ENCODE data around the gene CYB5D1.
A peak's percentile ranks its signal among the peaks of the same experiment; 100 is the strongest.

DNA sequence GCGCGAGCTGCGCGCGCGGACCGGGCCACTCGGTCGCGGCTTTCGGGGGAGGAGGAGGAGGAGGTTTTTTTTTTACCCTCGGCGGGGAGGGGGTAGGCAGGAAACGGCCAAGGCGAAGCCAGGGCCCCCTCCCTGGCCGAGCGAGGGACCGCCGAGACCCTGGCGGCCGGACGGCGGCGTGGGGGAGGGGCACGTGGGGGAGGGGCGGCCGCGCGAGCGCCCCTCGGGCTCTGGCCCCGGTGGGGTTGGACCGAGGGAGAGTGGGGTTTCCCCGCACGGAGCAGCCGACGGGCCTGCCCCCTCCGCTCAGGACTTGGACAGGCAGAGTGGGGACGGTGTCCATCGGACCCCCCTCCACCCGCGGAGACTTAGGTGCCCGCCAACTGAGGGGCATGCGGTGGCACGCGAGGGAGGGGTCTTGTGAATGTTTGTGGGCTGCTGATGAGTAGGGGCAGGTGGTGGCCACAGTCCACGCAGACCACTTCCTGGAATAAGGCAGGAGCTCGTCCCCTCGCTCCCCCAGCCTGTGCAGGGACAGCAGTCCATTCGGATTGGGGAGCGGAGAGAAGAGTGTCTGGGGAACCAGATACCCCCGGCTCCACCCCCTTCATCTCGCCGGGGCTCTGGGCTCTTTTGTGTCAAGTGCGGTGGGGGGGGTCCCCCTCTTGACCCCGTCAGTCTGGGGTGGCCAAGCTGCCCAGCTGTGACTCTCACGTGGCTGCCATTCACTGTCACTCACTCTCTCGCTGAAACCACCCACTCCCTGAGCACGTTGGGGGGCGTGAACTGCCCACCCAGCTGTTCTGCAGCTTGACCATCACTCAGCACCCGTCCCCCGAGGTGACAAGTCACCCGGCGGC is 27.8 kb downstream of the CYB5D1 start:
- TF ChIP-seq, protein P1, sequence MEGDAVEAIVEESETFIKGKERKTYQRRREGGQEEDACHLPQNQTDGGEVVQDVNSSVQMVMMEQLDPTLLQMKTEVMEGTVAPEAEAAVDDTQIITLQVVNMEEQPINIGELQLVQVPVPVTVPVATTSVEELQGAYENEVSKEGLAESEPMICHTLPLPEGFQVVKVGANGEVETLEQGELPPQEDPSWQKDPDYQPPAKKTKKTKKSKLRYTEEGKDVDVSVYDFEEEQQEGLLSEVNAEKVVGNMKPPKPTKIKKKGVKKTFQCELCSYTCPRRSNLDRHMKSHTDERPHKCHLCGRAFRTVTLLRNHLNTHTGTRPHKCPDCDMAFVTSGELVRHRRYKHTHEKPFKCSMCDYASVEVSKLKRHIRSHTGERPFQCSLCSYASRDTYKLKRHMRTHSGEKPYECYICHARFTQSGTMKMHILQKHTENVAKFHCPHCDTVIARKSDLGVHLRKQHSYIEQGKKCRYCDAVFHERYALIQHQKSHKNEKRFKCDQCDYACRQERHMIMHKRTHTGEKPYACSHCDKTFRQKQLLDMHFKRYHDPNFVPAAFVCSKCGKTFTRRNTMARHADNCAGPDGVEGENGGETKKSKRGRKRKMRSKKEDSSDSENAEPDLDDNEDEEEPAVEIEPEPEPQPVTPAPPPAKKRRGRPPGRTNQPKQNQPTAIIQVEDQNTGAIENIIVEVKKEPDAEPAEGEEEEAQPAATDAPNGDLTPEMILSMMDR (IDR thresholded peaks at IDR 0.05; ENCODE audit: low read depth, low read length), result no peak
- TF ChIP-seq POLR2A (IDR thresholded peaks at IDR 0.05; ENCODE audit: extremely low read depth, insufficient read length), result peak; percentile 28
- TF ChIP-seq, protein P2, sequence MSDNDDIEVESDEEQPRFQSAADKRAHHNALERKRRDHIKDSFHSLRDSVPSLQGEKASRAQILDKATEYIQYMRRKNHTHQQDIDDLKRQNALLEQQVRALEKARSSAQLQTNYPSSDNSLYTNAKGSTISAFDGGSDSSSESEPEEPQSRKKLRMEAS (IDR thresholded peaks at IDR 0.05; ENCODE audit: low read depth, low read length), result 0 out of 2 replicates have a peak, but pooled peaks have one; percentile 38

All from NB4 (cell line).